H1 (cell line): ENCODE results near the gene GMPPA. TPM values are rescaled to one million over a fixed set of nuclear protein-coding genes. Genes with fewer than 3 reads are reported as not detected.

Experiments used
- CTBP2 ChIP-seq: IDR thresholded peaks from 2 replicates; pipeline ENCODE4 v1.7.0; 2011; ENCODE audit warnings: borderline replicate concordance, mild to moderate bottlenecking, moderate library complexity, mixed read lengths, low read length; ENCODE audit not compliant: insufficient read depth, insufficient read length
- KDM4A ChIP-seq: IDR thresholded peaks from one replicate; pipeline ENCODE4 v1.7.1; 2012; ENCODE audit warnings: low read depth, mild to moderate bottlenecking, moderate library complexity, low read length, inconsistent platforms; ENCODE audit not compliant: severe bottlenecking
- RBBP5 ChIP-seq: IDR thresholded peaks from 2 replicates; pipeline ENCODE4 v1.7.1; 2012; ENCODE audit warnings: low read depth, mild to moderate bottlenecking, inconsistent platforms, low read length, moderate library complexity, borderline replicate concordance
- RNF2 ChIP-seq: fragments of 200-900, 300-1000 bp; sonication (generic); IDR thresholded peaks from 2 replicates; pipeline ENCODE4 v1.7.1; 2016; ENCODE audit warnings: borderline replicate concordance, low read depth, mild to moderate bottlenecking, antibody characterized with exemption, low read length; ENCODE audit not compliant: poor library complexity, severe bottlenecking; ENCODE audit errors: missing control alignments
- TCF12 ChIP-seq: IDR thresholded peaks from 2 replicates; pipeline ENCODE4 v1.6.1; 2011; ENCODE audit warnings: low read depth, mild to moderate bottlenecking, low read length
- polyA plus RNA-seq, 7 experiments: library from polyadenylated mRNA; depleted of rRNA in 3 of 7; stranded (reverse) in 5 of 7; unstranded in 2 of 7; fragments of >200 nt in 5 of 7; fragments of 200-250 nt in 2 of 7; gene quantifications; 1 replicate in 5 of 7; 2 replicates in 1 of 7; 4 replicates in 1 of 7; pipeline versions ENCODE4 v1.2.1 to v1.2.3, GENCODE V29; 2011 to 2013; ENCODE audit warnings: missing spikeins in 2 of 7, mixed read lengths in 2 of 7
- total RNA-seq: library from RNA; stranded (reverse); fragmentation: NEBNext Ultra II Directional; extraction: Animal tissue kit (Norgen Biotek cat#: 25700); gene quantifications from 2 replicates; pipeline ENCODE4 v1.2.1, GENCODE V29; 2021

The GMPPA gene
- total and polyA plus RNA-seq, 2 of the 8 experiments (the other 6 are each of a cell fraction or from before 2014, with no cell fraction given), result 34.3 to 98.8 TPM

DNA sequence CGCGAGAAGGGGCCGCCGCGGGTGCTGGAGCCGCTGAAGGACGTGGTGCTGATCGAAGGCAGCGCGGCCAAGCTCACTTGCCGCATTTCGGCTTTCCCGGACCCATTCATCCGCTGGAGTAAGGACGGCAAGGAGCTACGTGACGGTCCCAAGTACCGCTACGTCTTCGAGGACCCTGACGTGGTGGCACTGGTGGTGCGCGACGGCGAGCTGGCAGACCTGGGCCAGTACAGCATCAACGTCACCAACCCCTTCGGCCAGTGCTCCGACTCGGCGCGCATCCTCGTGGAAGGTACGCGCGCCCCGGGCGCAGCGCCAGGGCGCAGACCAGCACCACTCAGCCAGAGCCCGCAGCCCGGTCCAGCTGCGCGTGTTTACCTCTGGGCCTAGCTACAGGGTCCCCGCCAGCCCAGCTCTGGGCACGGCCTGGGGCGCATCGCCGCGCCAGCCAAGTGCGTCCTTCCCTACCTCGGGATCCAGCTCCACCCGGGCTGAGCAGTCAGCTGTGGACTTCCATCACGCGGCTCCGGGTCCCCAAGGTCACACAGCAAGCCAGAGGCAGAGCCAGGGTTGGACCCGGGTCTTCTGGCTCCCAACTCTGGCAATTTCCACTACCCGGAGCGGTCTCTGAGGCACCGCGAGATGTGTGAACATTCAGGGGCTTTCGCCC lies 1.7 kb upstream of the GMPPA start (continued):
- TF ChIP-seq CTBP2 (no peak), TCF12 (no peak), RBBP5 (0 out of 2 replicates have a peak, but pooled peaks have one; percentile 35), RNF2 (peak; percentile 59), KDM4A (no peak)
